Natural killer cell (primary cell): ENCODE data around the gene PITPNB. TPM values are rescaled to one million over a fixed set of nuclear protein-coding genes. Genes with fewer than 3 reads are reported as not detected.

Experiments
- ATAC-seq, 3 donors: fragments of 150-1000 bp in 2 of 3; fragments of 200-7000 bp in 1 of 3; cut with Tn5 transposase; 1 replicate in 1 of 3; 2 replicates in 2 of 3; pipeline ENCODE4 v1.10.0; 2021; ENCODE audit warnings: mild to moderate bottlenecking in 2 of 3, moderate library complexity in 2 of 3
- DNase-seq, 2 donors: peaks; one replicate each; pipeline versions ENCODE4 v3.0.0 to v3.0.0-alpha.2; 2013 to 2021; ENCODE audit warnings: mixed read lengths in 1 of 2
- H3K27ac ChIP-seq: one replicate; pipeline ENCODE4 v1.5.1; 2013; ENCODE audit warnings: mild to moderate bottlenecking, low read length
- H3K27me3 ChIP-seq: one replicate; pipeline ENCODE4 v1.6.1; 2013; ENCODE audit warnings: low read length; ENCODE audit not compliant: control insufficient read depth, insufficient read depth
- H3K36me3 ChIP-seq: one replicate; pipeline ENCODE4 v1.6.1; 2013; ENCODE audit warnings: low read length; ENCODE audit not compliant: control insufficient read depth, insufficient read depth
- H3K4me1 ChIP-seq: one replicate; pipeline ENCODE4 v1.6.1; 2013; ENCODE audit warnings: low read length; ENCODE audit not compliant: control insufficient read depth, insufficient read depth
- H3K4me3 ChIP-seq: one replicate; pipeline ENCODE4 v1.5.1; 2013; ENCODE audit warnings: low read length
- H3K9me3 ChIP-seq: one replicate; pipeline ENCODE4 v1.6.1; 2013; ENCODE audit warnings: low read length; ENCODE audit not compliant: control insufficient read depth, insufficient read depth
- H3K27ac Mint-ChIP-seq, 2 donors: one replicate each; pipeline ENCODE4 v1.8.0; 2022; ENCODE audit warnings: mild to moderate bottlenecking in 2 of 2, mixed read lengths in 2 of 2, moderate library complexity in 1 of 2
- H3K27me3 Mint-ChIP-seq, 2 donors: one replicate each; pipeline ENCODE4 v1.8.0; 2022; ENCODE audit warnings: low read depth in 2 of 2, mixed read lengths in 2 of 2
- H3K36me3 Mint-ChIP-seq: one replicate; pipeline ENCODE4 v1.8.0; 2022; ENCODE audit warnings: mixed read lengths
- H3K4me1 Mint-ChIP-seq, 2 donors: one replicate each; pipeline ENCODE4 v1.8.0; 2022; ENCODE audit warnings: mixed read lengths in 2 of 2
- H3K4me3 Mint-ChIP-seq: one replicate; pipeline ENCODE4 v1.8.0; 2022; ENCODE audit warnings: mild to moderate bottlenecking, moderate library complexity, mixed read lengths
- H3K9me3 Mint-ChIP-seq, 2 donors: one replicate each; pipeline ENCODE4 v1.8.0; 2022; ENCODE audit warnings: mixed read lengths in 2 of 2
- CTCF ChIP-seq: fragments of 200-600 bp; IDR thresholded peaks from one replicate; pipeline ENCODE4 v1.8.0; 2022; ENCODE audit warnings: antibody characterized with exemption
- WGBS: methylation state at CpG from one replicate; pipeline ENCODE4 v1.1.7; 2013; ENCODE audit warnings: missing lambda C conversion rate; ENCODE audit not compliant: insufficient coverage; 5-methylcytosine and 5-hydroxymethylcytosine counted together
- intact Hi-C: fragments of 100-400 bp; cut with micrococcal nuclease; formaldehyde crosslinking; loops from one replicate; pipeline ENCODE4 v1.14.2; 2022
- total RNA-seq, 4 donors: library from RNA; stranded (reverse); fragments of 120-200 nt in 1 of 4; gene quantifications; one replicate each; pipeline versions ENCODE4 v1.2.3 to v1.2.4, GENCODE V29; 2013 to 2022

PITPNB gene
- total RNA-seq, 3 donors from 2014 or later (not counting 1 experiment from before 2014, with no cell fraction given), result 58.4 to 77.7 (median 65.1) TPM

GRCh38 chr22:27903805-27904473 lies 15.1 kb downstream of the PITPNB start:
- Histone ChIP-seq H3K9me3 (no peaks in the 10 kb centered on the region), H3K27ac (no peak overlapping the region), H3K36me3 (peaks cover 29% of the 10 kb centered on the region), H3K4me3 (no peak overlapping the region), H3K27me3 (no peaks in the 10 kb centered on the region), H3K4me1 (no peaks in the 10 kb centered on the region)
- WGBS, result no CpG with 5 or more reads among the region's 3 CpGs
- H3K36me3 Mint-ChIP-seq, result no peaks in the 10 kb centered on the region
- DNase-seq (peak in 1 of 2 donors; percentile 25), ATAC-seq (peak; percentile 46 to 67 (median 61))
- H3K27me3 Mint-ChIP-seq, result no peaks in the 10 kb centered on the region
- H3K4me3 Mint-ChIP-seq, result no peak overlapping the region
- H3K4me1 Mint-ChIP-seq, result peaks cover 23 to 35% of the 10 kb centered on the region in 2 donors
- intact Hi-C loops, result no loop called here
- no peaks in the 10 kb centered on the region for H3K9me3 Mint-ChIP-seq
- TF ChIP-seq CTCF, result no peak
- peak overlapping the region; percentile 7 to 23 for H3K27ac Mint-ChIP-seq

GRCh38 chr22:27900153-27900552 lies 18.9 kb downstream of the PITPNB start:
- Histone ChIP-seq H3K27me3 (no peaks in the 10 kb centered on the region), H3K4me1 (no peaks in the 10 kb centered on the region), H3K36me3 (peaks cover 40% of the 10 kb centered on the region), H3K4me3 (no peak overlapping the region), H3K9me3 (no peaks in the 10 kb centered on the region), H3K27ac (no peak overlapping the region)
- intact Hi-C loops, result no loop called here
- H3K36me3 Mint-ChIP-seq, result peaks cover 8% of the 10 kb centered on the region
- H3K9me3 Mint-ChIP-seq, result no peaks in the 10 kb centered on the region
- H3K27me3 Mint-ChIP-seq, result no peaks in the 10 kb centered on the region
- no peak overlapping the region for H3K4me3 Mint-ChIP-seq
- TF ChIP-seq CTCF, result no peak
- DNase-seq (no peak), ATAC-seq (no peak)
- no peak overlapping the region for H3K27ac Mint-ChIP-seq
- peaks cover 29% of the 10 kb centered on the region in 2 donors for H3K4me1 Mint-ChIP-seq
- WGBS, result no CpG with 5 or more reads among the region's 1 CpG

DNA sequence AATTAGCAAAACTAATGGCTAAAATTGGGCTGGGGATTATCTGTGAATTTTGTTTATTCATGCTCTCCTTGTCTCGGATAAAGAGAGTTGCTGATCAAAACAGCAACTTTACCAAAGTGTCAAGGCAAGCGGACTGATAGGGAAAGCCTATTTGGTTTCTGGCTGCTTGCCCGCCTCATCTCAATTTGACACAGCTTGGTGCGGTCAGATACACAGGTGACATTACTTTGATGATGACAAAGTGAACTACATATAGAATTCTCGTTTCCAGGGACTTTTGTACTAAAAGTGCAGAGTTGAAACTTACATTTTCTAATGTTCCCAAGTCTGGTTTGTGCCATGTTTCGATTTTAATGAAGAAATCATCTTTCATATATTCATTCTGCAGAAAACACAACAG lies 22.8 kb downstream of the PITPNB start:
- ATAC-seq, result no peak
- no peak overlapping the region for H3K4me3 Mint-ChIP-seq
- intact Hi-C loops, result no loop called here
- peak in 1 of 2 donors; percentile 13 for DNase-seq
- WGBS, result 85% methylated on average over 6 of the region's 6 CpGs
- Histone ChIP-seq H3K27ac (no peak overlapping the region), H3K4me1 (no peaks in the 10 kb centered on the region), H3K36me3 (peaks cover 55% of the 10 kb centered on the region), H3K9me3 (no peaks in the 10 kb centered on the region), H3K4me3 (no peak overlapping the region), H3K27me3 (no peaks in the 10 kb centered on the region)
- peaks cover 19% of the 10 kb centered on the region for H3K36me3 Mint-ChIP-seq
- H3K27ac Mint-ChIP-seq, result no peak overlapping the region
- no peak for TF ChIP-seq CTCF
- H3K4me1 Mint-ChIP-seq, result peaks cover 9 to 14% of the 10 kb centered on the region in 2 donors
- H3K9me3 Mint-ChIP-seq, result no peaks in the 10 kb centered on the region
- H3K27me3 Mint-ChIP-seq, result no peaks in the 10 kb centered on the region

- peaks cover 58% of the 10 kb centered on the region for H3K36me3 ChIP-seq
- ATAC-seq (no peak), DNase-seq (no peak)
- no peak for TF ChIP-seq CTCF
- intact Hi-C loops, result no loop called here
- H3K4me1 ChIP-seq, result no peaks in the 10 kb centered on the region
- 87% methylated on average over 4 of the region's 4 CpGs for WGBS
- no peak overlapping the region for H3K27ac Mint-ChIP-seq
- H3K4me3 Mint-ChIP-seq, result no peak overlapping the region
- H3K9me3 ChIP-seq, result no peaks in the 10 kb centered on the region
- no peaks in the 10 kb centered on the region for H3K9me3 Mint-ChIP-seq
- peaks cover 19% of the 10 kb centered on the region for H3K36me3 Mint-ChIP-seq
- H3K4me3 ChIP-seq, result no peak overlapping the region
- H3K4me1 Mint-ChIP-seq, result peaks cover 3 to 10% of the 10 kb centered on the region in 2 donors
- H3K27ac ChIP-seq, result no peak overlapping the region
- no peaks in the 10 kb centered on the region for H3K27me3 ChIP-seq
- no peaks in the 10 kb centered on the region for H3K27me3 Mint-ChIP-seq
Measured at GRCh38 chr22:27895600-27895999, 23.5 kb downstream of the PITPNB start.
